ENCODE measurements around the gene CENPP. TPM values are rescaled to one million over a fixed set of nuclear protein-coding genes. Genes with fewer than 3 reads are reported as not detected.

The CENPP gene
- total RNA-seq, 2 experiments from 2014 or later = 23.3 to 31.6 TPM

DNA sequence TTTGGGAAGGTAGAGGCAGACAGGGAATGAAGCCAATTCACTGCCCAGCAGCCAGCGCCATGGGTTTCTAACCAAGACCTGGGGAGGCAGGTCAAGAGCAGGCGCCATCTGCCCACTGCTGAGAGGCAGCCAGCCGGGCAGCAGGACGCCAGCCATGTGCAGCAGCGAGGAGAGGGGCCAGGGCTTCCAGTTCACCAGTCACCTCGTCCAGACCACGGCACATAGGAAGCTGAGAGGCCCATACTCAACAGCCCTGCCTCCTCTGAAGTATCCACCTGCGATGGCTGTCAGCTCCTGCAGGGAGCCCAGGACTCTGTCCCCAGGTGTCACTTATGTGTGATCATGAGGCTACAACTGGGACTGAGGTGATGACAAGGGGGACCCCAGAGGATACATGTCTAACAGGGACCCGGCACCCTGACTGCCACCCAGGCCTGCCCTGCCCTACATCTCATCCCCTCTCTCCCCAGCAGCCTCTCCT lies 314.1 kb downstream of the CENPP start:
- peaks cover 18% of the 10 kb centered on the region for H3K36me3 Mint-ChIP-seq (ENCODE audit: low read depth)

GRCh38 chr9:92640398-92641091 lies 314.8 kb downstream of the CENPP start:
- Mint-ChIP-seq H3K4me1 (no peaks in the 10 kb centered on the region), H3K27ac (peak overlapping the region; percentile 57), H3K27me3 (no peaks in the 10 kb centered on the region), H3K9me3 (peaks cover 2% of the 10 kb centered on the region), H3K36me3 (ENCODE audit: low read depth) (peaks cover 25% of the 10 kb centered on the region), H3K4me3 (no peak overlapping the region)
- ChIA-PET POLR2A (no interaction called here), CTCF (no interaction called here)
- no peak for DNase-seq

More for the DNA sequence above, 314.1 kb downstream of the CENPP start:
- Mint-ChIP-seq H3K27me3 (no peaks in the 10 kb centered on the region), H3K4me1 (no peaks in the 10 kb centered on the region), H3K4me3 (no peak overlapping the region), H3K9me3 (no peaks in the 10 kb centered on the region), H3K27ac (no peak overlapping the region)
- no peak for DNase-seq
- ChIA-PET POLR2A (no interaction called here), CTCF (no interaction called here)

GRCh38 chr9:92641092-92641809 lies 315.5 kb downstream of the CENPP start:
- H3K4me1 Mint-ChIP-seq = peaks cover 3% of the 10 kb centered on the region
- peaks cover 7% of the 10 kb centered on the region for H3K9me3 Mint-ChIP-seq
- no peak for DNase-seq
- no peaks in the 10 kb centered on the region for H3K27me3 Mint-ChIP-seq
- ChIA-PET CTCF (interaction anchor here (1.0 kb wide), 2 partner anchors 9 to 10 kb away, joined by 3 read pairs; no protein-coding TSS in a partner anchor), POLR2A (no interaction called here)
- H3K27ac Mint-ChIP-seq = no peak overlapping the region
- H3K4me3 Mint-ChIP-seq = no peak overlapping the region
- H3K36me3 Mint-ChIP-seq (ENCODE audit: low read depth) = peaks cover 32% of the 10 kb centered on the region

DNA sequence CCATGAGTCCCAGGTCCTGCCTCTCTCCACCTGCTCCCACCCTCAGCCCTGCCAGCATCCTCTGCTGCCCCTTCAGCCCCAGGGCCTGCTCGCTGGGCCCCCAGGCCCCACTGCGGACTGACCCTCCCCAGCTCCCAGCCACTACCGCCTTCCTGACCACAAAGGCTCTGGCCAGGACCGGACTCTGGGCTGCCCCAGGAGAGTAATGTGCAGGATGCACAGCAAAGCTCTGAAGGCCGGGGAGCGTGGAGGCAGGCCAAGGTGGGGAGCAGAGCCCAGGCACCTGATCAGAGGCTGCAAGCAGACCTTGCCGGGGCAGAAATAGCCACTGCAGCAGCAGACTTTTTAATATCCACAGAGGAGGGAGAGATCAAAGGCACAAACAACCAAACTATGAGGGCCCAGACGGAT lies 316.3 kb downstream of the CENPP start:
- H3K36me3 Mint-ChIP-seq (ENCODE audit: low read depth) = peaks cover 37% of the 10 kb centered on the region
- H3K27me3 Mint-ChIP-seq = no peaks in the 10 kb centered on the region
- peaks cover 7% of the 10 kb centered on the region for H3K9me3 Mint-ChIP-seq
- CTCF ChIA-PET = interaction anchor here (1.0 kb wide), 2 partner anchors 10 to 11 kb away, joined by 3 read pairs; no protein-coding TSS in a partner anchor
- H3K4me3 Mint-ChIP-seq = no peak overlapping the region
- POLR2A ChIA-PET = no interaction called here
- H3K4me1 Mint-ChIP-seq = peaks cover 6% of the 10 kb centered on the region
- no peak overlapping the region for H3K27ac Mint-ChIP-seq
- no peak for DNase-seq

GRCh38 chr9:92642564-92642963 lies 316.8 kb downstream of the CENPP start:
- H3K9me3 Mint-ChIP-seq = peaks cover 7% of the 10 kb centered on the region
- peaks cover 9% of the 10 kb centered on the region for H3K4me1 Mint-ChIP-seq
- ChIA-PET CTCF (interaction anchor here (0.5 to 1.0 kb wide), 3 partner anchors 10 to 527 kb away, joined by 3 read pairs; partner anchors contain the start of gene SPTLC1), POLR2A (no interaction called here)
- no peaks in the 10 kb centered on the region for H3K27me3 Mint-ChIP-seq
- H3K27ac Mint-ChIP-seq = no peak overlapping the region
- peaks cover 42% of the 10 kb centered on the region for H3K36me3 Mint-ChIP-seq (ENCODE audit: low read depth)
- H3K4me3 Mint-ChIP-seq = no peak overlapping the region
- DNase-seq = no peak

- Mint-ChIP-seq H3K27me3 (no peaks in the 10 kb centered on the region), H3K9me3 (peaks cover 7% of the 10 kb centered on the region), H3K4me3 (no peak overlapping the region), H3K36me3 (ENCODE audit: low read depth) (peaks cover 50% of the 10 kb centered on the region), H3K4me1 (peaks cover 9% of the 10 kb centered on the region), H3K27ac (no peak overlapping the region)
- DNase-seq = no peak
- ChIA-PET CTCF (interaction anchor here (1.5 kb wide), 1 partner anchor 8 kb away, joined by 3 read pairs; no protein-coding TSS in a partner anchor), POLR2A (no interaction called here)
Measured at GRCh38 chr9:92644278-92644677, 318.5 kb downstream of the CENPP start.

- Mint-ChIP-seq H3K27me3 (no peaks in the 10 kb centered on the region), H3K27ac (no peak overlapping the region), H3K4me1 (peaks cover 9% of the 10 kb centered on the region), H3K4me3 (no peak overlapping the region), H3K36me3 (ENCODE audit: low read depth) (peaks cover 50% of the 10 kb centered on the region), H3K9me3 (peaks cover 7% of the 10 kb centered on the region)
- CTCF ChIA-PET = interaction anchor here (1.2 kb wide), 1 partner anchor 9 kb away, joined by 3 read pairs; no protein-coding TSS in a partner anchor
- POLR2A ChIA-PET = no interaction called here
- DNase-seq = no peak
Measured at GRCh38 chr9:92645041-92645440, 319.3 kb downstream of the CENPP start.

DNA sequence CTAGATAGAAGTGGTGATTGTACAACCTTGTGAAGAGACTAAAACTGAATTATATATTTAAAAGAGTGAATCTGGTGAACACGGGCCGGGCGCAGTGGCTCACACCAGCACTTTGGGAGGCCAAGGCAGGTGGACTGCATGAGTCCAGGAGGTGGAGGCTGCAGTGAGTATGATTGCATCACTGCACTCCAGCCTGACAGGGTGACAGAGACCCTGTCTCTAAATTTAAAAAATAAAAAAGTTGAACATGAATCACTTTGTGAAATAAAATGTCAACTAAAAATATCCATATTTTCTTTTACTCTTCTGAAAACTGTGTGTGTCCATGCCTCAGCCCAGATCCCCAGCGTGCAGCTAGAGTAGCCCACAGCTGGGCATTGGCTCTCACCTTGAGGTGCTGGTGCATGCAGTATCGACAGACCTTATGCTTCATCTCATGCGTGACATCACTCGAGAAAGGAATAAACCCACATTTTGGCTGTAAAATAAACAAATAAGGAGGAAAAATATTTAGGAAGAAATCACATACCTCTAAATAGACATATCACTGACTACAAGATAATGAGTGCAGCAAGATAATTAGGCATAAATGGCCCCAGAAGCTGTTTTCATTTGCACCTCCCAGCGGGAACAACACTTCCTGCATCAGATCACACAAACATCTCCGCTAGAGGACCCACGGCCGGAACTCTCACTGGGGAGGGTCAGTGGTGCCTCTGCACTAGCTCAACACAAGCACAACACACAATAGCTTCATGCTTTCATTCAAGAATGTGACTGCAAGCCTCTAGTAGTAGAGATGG lies 322.1 kb downstream of the CENPP start:
- Mint-ChIP-seq H3K4me1 (peaks cover 9% of the 10 kb centered on the region), H3K36me3 (ENCODE audit: low read depth) (peaks cover 56% of the 10 kb centered on the region), H3K9me3 (peaks cover 7% of the 10 kb centered on the region), H3K27ac (no peak overlapping the region), H3K27me3 (no peaks in the 10 kb centered on the region), H3K4me3 (no peak overlapping the region)
- ChIA-PET CTCF (no interaction called here), POLR2A (no interaction called here)
- DNase-seq = no peak

GRCh38 chr9:92648474-92648971 lies 322.8 kb downstream of the CENPP start:
- Mint-ChIP-seq H3K9me3 (peaks cover 7% of the 10 kb centered on the region), H3K4me3 (no peak overlapping the region), H3K4me1 (peaks cover 9% of the 10 kb centered on the region), H3K27ac (no peak overlapping the region), H3K27me3 (no peaks in the 10 kb centered on the region), H3K36me3 (ENCODE audit: low read depth) (peaks cover 56% of the 10 kb centered on the region)
- ChIA-PET POLR2A (no interaction called here), CTCF (interaction anchor here (0.7 kb wide), 1 partner anchor 499 kb away, joined by 3 read pairs; no protein-coding TSS in a partner anchor)
- DNase-seq = no peak

- ChIA-PET CTCF (interaction anchor here (0.7 kb wide), 1 partner anchor 500 kb away, joined by 3 read pairs; no protein-coding TSS in a partner anchor), POLR2A (no interaction called here)
- H3K4me3 Mint-ChIP-seq = no peak overlapping the region
- peaks cover 7% of the 10 kb centered on the region for H3K9me3 Mint-ChIP-seq
- H3K36me3 Mint-ChIP-seq (ENCODE audit: low read depth) = peaks cover 54% of the 10 kb centered on the region
- H3K27me3 Mint-ChIP-seq = no peaks in the 10 kb centered on the region
- H3K4me1 Mint-ChIP-seq = peaks cover 9% of the 10 kb centered on the region
- no peak overlapping the region for H3K27ac Mint-ChIP-seq
- DNase-seq = no peak
Measured at GRCh38 chr9:92649007-92649406, 323.3 kb downstream of the CENPP start.

GRCh38 chr9:92650296-92650695 lies 324.5 kb downstream of the CENPP start:
- Mint-ChIP-seq H3K27ac (no peak overlapping the region), H3K4me3 (no peak overlapping the region), H3K36me3 (ENCODE audit: low read depth) (peaks cover 46% of the 10 kb centered on the region), H3K9me3 (peaks cover 7% of the 10 kb centered on the region), H3K4me1 (peaks cover 9% of the 10 kb centered on the region), H3K27me3 (no peaks in the 10 kb centered on the region)
- ChIA-PET CTCF (no interaction called here), POLR2A (no interaction called here)
- no peak for DNase-seq

DNA sequence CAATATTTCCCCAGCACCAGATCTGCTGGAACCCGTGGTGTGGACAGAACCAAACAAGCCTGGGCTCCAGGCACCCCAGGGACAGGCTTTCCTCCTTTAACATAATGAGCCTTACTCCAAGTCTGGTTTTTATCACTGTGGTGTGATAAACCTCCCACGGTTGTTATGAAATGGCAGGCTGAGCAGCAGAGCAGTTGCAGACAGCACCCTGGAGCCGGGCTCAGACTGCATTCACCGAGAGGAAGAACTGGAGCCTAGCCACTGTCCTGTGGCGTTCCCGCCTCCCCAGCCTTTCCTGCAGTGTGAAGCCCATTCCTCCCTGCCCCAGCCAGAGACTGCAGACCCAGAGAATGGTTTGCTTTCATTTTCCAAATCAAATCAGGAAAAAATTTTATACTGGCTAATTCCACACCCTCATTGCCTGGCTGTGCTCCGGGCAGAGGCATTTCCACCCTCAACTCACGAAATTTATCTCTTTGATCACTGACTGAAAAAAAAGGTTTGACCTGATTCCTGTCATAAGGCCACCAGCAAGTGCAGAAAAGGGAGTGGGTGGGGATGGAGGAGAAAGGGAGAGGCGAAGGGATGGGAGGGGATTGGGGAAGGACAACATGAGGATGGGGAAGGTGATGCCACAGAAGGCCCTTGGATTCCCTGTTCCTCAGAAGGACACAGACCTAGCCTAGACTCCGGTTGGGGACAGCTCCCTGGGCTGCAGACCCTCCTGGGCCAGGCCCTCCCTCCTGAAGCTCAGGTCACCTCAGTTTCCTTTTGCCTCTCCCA lies 325.3 kb downstream of the CENPP start:
- H3K27me3 Mint-ChIP-seq = no peaks in the 10 kb centered on the region
- CTCF ChIA-PET = interaction anchor here (0.8 kb wide), 1 partner anchor 16 kb away, joined by 3 read pairs; no protein-coding TSS in a partner anchor
- peaks cover 2% of the 10 kb centered on the region for H3K9me3 Mint-ChIP-seq
- peaks cover 41% of the 10 kb centered on the region for H3K36me3 Mint-ChIP-seq (ENCODE audit: low read depth)
- no peak for DNase-seq
- H3K4me1 Mint-ChIP-seq = peaks cover 8% of the 10 kb centered on the region
- no peak overlapping the region for H3K27ac Mint-ChIP-seq
- POLR2A ChIA-PET = no interaction called here
- H3K4me3 Mint-ChIP-seq = no peak overlapping the region

All from activated CD4-positive, alpha-beta T cell treated with anti-CD3 and anti-CD28 coated beads, Interleukin-2, amount 10 ng/mL, durations not matched to agents 7 days and 5 days (primary cell).